IPS-20b (cell line): ENCODE data around the gene USP47.
"Not testable (repeated sequence)": the region's sequence is repeated elsewhere in the genome, so short reads cannot be mapped to it uniquely, and the experiment has no call there.

Source experiments
- H3K27ac ChIP-seq: one replicate; pipeline ENCODE4 v1.5.1; 2013; ENCODE audit warnings: low read length
- H3K27me3 ChIP-seq: 2 replicates; pipeline ENCODE4 v1.6.1; 2013; ENCODE audit warnings: mild to moderate bottlenecking, low read length, inconsistent platforms; ENCODE audit not compliant: insufficient read depth
- H3K36me3 ChIP-seq: 2 replicates; pipeline ENCODE4 v1.6.1; 2013; ENCODE audit warnings: low read depth, mild to moderate bottlenecking, inconsistent platforms, low read length, moderate library complexity; ENCODE audit not compliant: insufficient read depth
- H3K4me1 ChIP-seq: 2 replicates; pipeline ENCODE4 v1.6.1; 2013; ENCODE audit warnings: mild to moderate bottlenecking, control low read depth, inconsistent platforms, low read length, moderate library complexity; ENCODE audit not compliant: insufficient read depth
- H3K4me3 ChIP-seq: 2 replicates; pipeline ENCODE4 v1.5.1; 2013; ENCODE audit warnings: mild to moderate bottlenecking, low read length, inconsistent platforms
- H3K9ac ChIP-seq: 2 replicates; pipeline ENCODE4 v1.6.1; 2013; ENCODE audit warnings: low read depth, mild to moderate bottlenecking, inconsistent platforms, low read length, moderate library complexity
- H3K9me3 ChIP-seq: 2 replicates; pipeline ENCODE4 v1.6.1; 2013; ENCODE audit warnings: mild to moderate bottlenecking, low read depth, low read length, inconsistent platforms; ENCODE audit not compliant: insufficient read depth

USP47 gene

DNA sequence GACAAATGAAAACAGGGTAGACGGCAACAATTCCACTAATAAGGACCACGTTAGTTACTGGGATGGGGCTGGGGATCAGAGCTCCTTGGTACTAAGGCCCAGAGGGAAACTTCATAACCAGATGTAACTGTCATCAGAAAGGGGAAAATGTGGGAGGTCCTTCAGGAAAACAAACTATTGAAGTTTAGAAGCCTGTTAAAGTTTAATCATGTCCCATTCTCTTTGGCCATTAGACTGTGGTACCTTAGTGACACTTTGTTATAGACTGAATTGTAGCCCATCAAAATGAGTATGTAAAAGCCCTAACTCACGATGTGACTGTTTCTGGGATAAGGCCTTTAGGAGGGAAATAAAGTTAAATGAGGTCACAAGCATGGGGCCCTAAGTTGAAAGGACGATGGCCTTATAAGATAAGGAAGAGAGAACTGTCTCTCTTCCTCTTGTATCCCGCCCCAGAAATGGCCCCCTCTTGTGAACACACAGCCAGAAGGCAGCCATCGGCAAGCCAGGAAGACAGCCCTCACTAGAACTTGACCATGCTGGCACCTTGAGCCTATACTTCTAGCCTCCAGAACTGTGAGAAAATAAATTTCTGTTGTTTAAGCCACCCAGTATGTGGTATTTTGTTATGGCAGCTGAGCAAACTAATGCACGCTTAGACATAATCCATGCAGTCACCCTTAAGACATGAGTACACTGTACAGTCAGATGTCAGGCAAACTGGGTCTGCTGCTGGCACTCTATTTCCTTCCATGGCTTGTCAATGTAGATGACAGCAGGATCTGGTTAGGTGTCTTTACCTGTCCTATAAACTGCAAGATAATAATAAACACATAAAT is 26.9 kb upstream of the USP47 start:
- no peaks in the 10 kb centered on the region for H3K27me3 ChIP-seq
- no peaks in the 10 kb centered on the region for H3K4me1 ChIP-seq
- H3K9me3 ChIP-seq = no peaks in the 10 kb centered on the region
- no peak overlapping the region for H3K4me3 ChIP-seq
- no peak overlapping the region for H3K27ac ChIP-seq
- H3K9ac ChIP-seq = no peak overlapping the region
- no peaks in the 10 kb centered on the region for H3K36me3 ChIP-seq

- no peaks in the 10 kb centered on the region for H3K4me1 ChIP-seq
- H3K27ac ChIP-seq = no peak overlapping the region
- no peak overlapping the region for H3K9ac ChIP-seq
- no peaks in the 10 kb centered on the region for H3K27me3 ChIP-seq
- H3K36me3 ChIP-seq = no peaks in the 10 kb centered on the region
- H3K4me3 ChIP-seq = no peak overlapping the region
- no peaks in the 10 kb centered on the region for H3K9me3 ChIP-seq
Measured at GRCh38 chr11:11816511-11817314, 25.1 kb upstream of the USP47 start.

GRCh38 chr11:11817957-11818356 is 23.8 kb upstream of the USP47 start:
- Histone ChIP-seq H3K27ac (no peak overlapping the region), H3K9me3 (no peaks in the 10 kb centered on the region), H3K4me1 (no peaks in the 10 kb centered on the region), H3K27me3 (no peaks in the 10 kb centered on the region), H3K9ac (no peak overlapping the region), H3K36me3 (no peaks in the 10 kb centered on the region), H3K4me3 (no peak overlapping the region)

- Histone ChIP-seq H3K27me3 (no peaks in the 10 kb centered on the region), H3K9ac (no peak overlapping the region), H3K9me3 (no peaks in the 10 kb centered on the region), H3K4me1 (no peaks in the 10 kb centered on the region), H3K36me3 (no peaks in the 10 kb centered on the region), H3K27ac (no peak overlapping the region), H3K4me3 (no peak overlapping the region)
Measured at GRCh38 chr11:11818529-11819121, 23.1 kb upstream of the USP47 start.

- Histone ChIP-seq H3K27me3 (no peaks in the 10 kb centered on the region), H3K4me3 (no peak overlapping the region), H3K27ac (no peak overlapping the region), H3K36me3 (no peaks in the 10 kb centered on the region), H3K9ac (no peak overlapping the region), H3K4me1 (no peaks in the 10 kb centered on the region), H3K9me3 (no peaks in the 10 kb centered on the region)
Measured at GRCh38 chr11:11821899-11822298, 19.9 kb upstream of the USP47 start.

DNA sequence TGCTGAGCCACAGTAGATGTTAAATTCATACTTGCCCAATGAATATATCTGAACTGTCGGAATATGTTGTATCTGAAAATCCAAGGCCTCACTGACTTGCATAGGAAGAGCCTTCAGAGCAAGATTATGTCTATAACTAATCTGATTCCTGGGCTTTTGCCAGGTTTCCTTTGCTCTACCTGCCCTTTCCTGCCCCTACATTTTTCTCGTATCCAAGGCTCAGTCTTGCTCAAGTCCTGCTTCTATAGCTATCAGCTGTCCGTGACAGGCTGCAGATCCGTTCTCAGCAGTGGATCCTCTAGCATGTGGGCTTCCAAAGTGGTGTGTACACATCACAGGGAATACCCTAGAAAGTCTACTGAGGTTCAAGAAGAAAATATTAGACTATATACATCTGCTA is 18.8 kb upstream of the USP47 start:
- no peak overlapping the region for H3K27ac ChIP-seq
- no peaks in the 10 kb centered on the region for H3K36me3 ChIP-seq
- H3K4me3 ChIP-seq = no peak overlapping the region
- no peaks in the 10 kb centered on the region for H3K27me3 ChIP-seq
- no peaks in the 10 kb centered on the region for H3K9me3 ChIP-seq
- H3K9ac ChIP-seq = no peak overlapping the region
- H3K4me1 ChIP-seq = no peaks in the 10 kb centered on the region

GRCh38 chr11:11826260-11826659 is 15.5 kb upstream of the USP47 start:
- no peak overlapping the region for H3K9ac ChIP-seq
- no peaks in the 10 kb centered on the region for H3K4me1 ChIP-seq
- H3K27ac ChIP-seq = no peak overlapping the region
- H3K27me3 ChIP-seq = no peaks in the 10 kb centered on the region
- H3K9me3 ChIP-seq = no peaks in the 10 kb centered on the region
- no peak overlapping the region for H3K4me3 ChIP-seq
- no peaks in the 10 kb centered on the region for H3K36me3 ChIP-seq

GRCh38 chr11:11827272-11827671 is 14.5 kb upstream of the USP47 start:
- H3K9me3 ChIP-seq = no peaks in the 10 kb centered on the region
- no peaks in the 10 kb centered on the region for H3K36me3 ChIP-seq
- H3K4me1 ChIP-seq = no peaks in the 10 kb centered on the region
- H3K9ac ChIP-seq = no peak overlapping the region
- H3K27ac ChIP-seq = no peak overlapping the region
- H3K4me3 ChIP-seq = no peak overlapping the region
- H3K27me3 ChIP-seq = no peaks in the 10 kb centered on the region

DNA sequence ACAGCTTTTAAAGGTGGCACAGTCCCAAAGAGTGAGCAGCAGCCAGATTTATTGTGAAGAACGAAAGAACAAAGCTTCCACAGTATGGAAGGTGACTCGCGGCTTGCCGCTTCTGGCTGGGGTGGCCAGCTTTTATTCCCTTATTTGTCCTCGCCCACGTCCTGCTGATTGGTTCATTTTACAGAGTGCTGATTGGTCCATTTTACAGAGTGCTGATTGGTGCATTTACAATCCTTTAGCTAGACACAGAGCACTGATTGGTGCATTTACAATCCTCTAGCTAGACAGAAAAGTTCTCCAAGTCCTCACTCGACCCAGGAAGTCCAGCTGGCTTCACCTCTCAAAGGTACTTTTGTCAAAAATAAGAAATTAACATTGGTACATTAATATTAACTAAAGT is 10.4 kb upstream of the USP47 start:
- not testable (repeated sequence) for H3K4me1 ChIP-seq, H3K36me3 ChIP-seq, H3K4me3 ChIP-seq, H3K9me3 ChIP-seq, H3K9ac ChIP-seq, H3K27me3 ChIP-seq, H3K27ac ChIP-seq

GRCh38 chr11:11836676-11837231 is 5.0 kb upstream of the USP47 start:
- no peak overlapping the region for H3K9ac ChIP-seq
- H3K36me3 ChIP-seq = no peaks in the 10 kb centered on the region
- no peaks in the 10 kb centered on the region for H3K27me3 ChIP-seq
- H3K27ac ChIP-seq = no peak overlapping the region
- peaks cover 7% of the 10 kb centered on the region; the same call in 1 of the 2 replicates for H3K4me1 ChIP-seq
- no peak overlapping the region for H3K4me3 ChIP-seq
- no peaks in the 10 kb centered on the region for H3K9me3 ChIP-seq

- no peak overlapping the region for H3K27ac ChIP-seq
- H3K9me3 ChIP-seq = no peaks in the 10 kb centered on the region
- H3K4me3 ChIP-seq = no peak overlapping the region
- H3K9ac ChIP-seq = no peak overlapping the region
- H3K27me3 ChIP-seq = no peaks in the 10 kb centered on the region
- H3K36me3 ChIP-seq = no peaks in the 10 kb centered on the region
- H3K4me1 ChIP-seq = peaks cover 17% of the 10 kb centered on the region; the same call in 1 of the 2 replicates
Measured at GRCh38 chr11:11839718-11840117, 2.1 kb upstream of the USP47 start.
